Thymus (tissue), 11 donors: Measurements from ENCODE around the gene FCRL3. TPM values are rescaled to one million over a fixed set of nuclear protein-coding genes. Genes with fewer than 3 reads are reported as not detected.

Experiments used
- DNase-seq, 9 donors: peaks; one replicate each; pipeline ENCODE4 v3.0.0-alpha.2; 2013; ENCODE audit warnings: low spot score in 9 of 9, low read depth in 6 of 9, missing footprints in 1 of 9
- H3K27ac ChIP-seq, 2 donors: one replicate each; pipeline ENCODE4 v1.5.1; 2013; ENCODE audit warnings: control low read depth in 1 of 2, low read depth in 1 of 2, low read length in 1 of 2, mild to moderate bottlenecking in 1 of 2, moderate library complexity in 1 of 2
- H3K27me3 ChIP-seq, 2 donors: one replicate each; pipeline ENCODE4 v1.5.1; 2013; ENCODE audit warnings: low read length in 1 of 2; ENCODE audit not compliant: control insufficient read depth in 2 of 2, insufficient read depth in 1 of 2
- H3K36me3 ChIP-seq, 2 donors: one replicate each; pipeline ENCODE4 v1.5.1; 2013; ENCODE audit warnings: low read length in 1 of 2, mild to moderate bottlenecking in 1 of 2, moderate library complexity in 1 of 2; ENCODE audit not compliant: control insufficient read depth in 2 of 2, insufficient read depth in 2 of 2
- H3K4me1 ChIP-seq, 2 donors: one replicate each; pipeline ENCODE4 v1.5.1; 2013; ENCODE audit warnings: low read length in 2 of 2; ENCODE audit not compliant: control insufficient read depth in 2 of 2, insufficient read depth in 2 of 2
- H3K4me3 ChIP-seq, 2 donors: one replicate each; pipeline ENCODE4 v1.5.1; 2013; ENCODE audit warnings: low read length in 2 of 2, control low read depth in 1 of 2, mild to moderate bottlenecking in 1 of 2
- H3K9me3 ChIP-seq, 2 donors: one replicate each; pipeline ENCODE4 v1.5.1; 2013; ENCODE audit warnings: low read length in 1 of 2, mild to moderate bottlenecking in 1 of 2; ENCODE audit not compliant: control insufficient read depth in 2 of 2, insufficient read depth in 1 of 2
- WGBS: extraction: QIAGEN DNeasy Blood & Tissue Kit; methylation state at CpG from one replicate; pipeline ENCODE4 v1.1.7; 2013; 5-methylcytosine and 5-hydroxymethylcytosine counted together
- polyA plus RNA-seq: library from polyadenylated mRNA; stranded (reverse); fragments of 200-250 nt; gene quantifications from one replicate; pipeline ENCODE4 v1.2.3, GENCODE V29; 2013
- total RNA-seq: library from RNA; stranded (reverse); fragments of 120-200 nt; gene quantifications from one replicate; pipeline ENCODE4 v1.2.4, GENCODE V29; 2013
- donor health status: healthy.

Gene FCRL3
- total and polyA plus RNA-seq, 2 donors = 2.5 to 2.8 TPM

DNA sequence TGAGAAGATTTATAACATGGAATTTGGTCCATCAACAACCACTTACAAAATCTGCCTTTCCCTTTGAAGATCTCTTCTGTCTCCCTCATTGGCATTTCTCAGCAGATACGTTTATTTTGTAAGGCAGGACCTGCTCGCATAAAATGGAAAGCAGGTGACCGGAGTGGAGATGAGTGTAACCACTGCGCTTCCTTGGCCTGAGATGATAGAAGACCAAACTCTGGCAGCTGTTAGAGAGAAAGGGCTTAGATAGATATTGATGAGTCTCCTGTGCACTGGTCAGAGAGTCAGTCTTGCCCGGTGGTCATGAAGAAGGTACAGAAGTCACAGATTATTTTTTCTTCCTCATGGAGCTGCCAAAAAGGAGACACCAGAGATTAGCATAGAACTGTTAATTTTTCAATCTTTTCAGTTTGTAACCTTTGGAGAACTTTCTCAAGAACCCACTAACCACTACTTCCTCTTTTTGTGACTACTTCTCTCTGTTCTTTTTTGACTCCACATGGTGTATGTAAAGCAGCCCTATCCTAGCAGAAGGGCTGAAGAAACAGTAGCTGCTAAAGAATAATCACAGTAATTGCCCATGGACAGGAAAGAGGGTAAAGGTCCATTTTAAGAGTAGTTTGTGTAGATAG, 47.6 kb downstream of the FCRL3 start:
- Histone ChIP-seq H3K27me3 (no peaks in the 10 kb centered on the region), H3K4me3 (no peak overlapping the region), H3K4me1 (peaks cover 5 to 10% of the 10 kb centered on the region in 2 donors), H3K36me3 (no peaks in the 10 kb centered on the region), H3K27ac (peak overlapping the region in 1 of 2 donors; percentile 42), H3K9me3 (no peaks in the 10 kb centered on the region)
- 11% methylated on average over 5 of the region's 5 CpGs for WGBS
- peak in 5 of 9 donors; percentile 18 to 70 (median 38) for DNase-seq

DNA sequence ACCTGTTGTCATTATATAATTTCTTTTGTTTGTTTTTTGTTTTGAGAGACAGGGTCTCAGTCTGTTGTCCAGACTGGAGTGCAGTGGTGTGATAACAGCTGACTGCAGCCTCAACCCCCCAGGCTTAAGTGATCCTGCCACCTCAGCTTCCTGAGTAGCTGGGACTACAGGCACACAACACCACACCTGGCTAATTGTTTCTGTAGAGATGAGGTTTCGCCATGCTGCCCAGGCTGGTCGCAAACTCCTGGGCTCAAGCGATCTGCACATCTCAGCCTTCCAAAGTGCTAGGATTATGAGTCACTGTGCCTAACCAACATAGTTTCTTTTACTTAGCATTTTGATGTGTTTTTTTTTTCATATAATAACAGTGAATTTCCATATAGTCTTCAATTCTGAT, 52.3 kb downstream of the FCRL3 start:
- Histone ChIP-seq H3K4me1 (peaks cover 3 to 8% of the 10 kb centered on the region in 2 donors), H3K27ac (no peak overlapping the region), H3K36me3 (no peaks in the 10 kb centered on the region), H3K27me3 (no peaks in the 10 kb centered on the region), H3K4me3 (no peak overlapping the region), H3K9me3 (no peaks in the 10 kb centered on the region)
- DNase-seq = no peak
- 83% methylated on average over 3 of the region's 3 CpGs for WGBS

DNA sequence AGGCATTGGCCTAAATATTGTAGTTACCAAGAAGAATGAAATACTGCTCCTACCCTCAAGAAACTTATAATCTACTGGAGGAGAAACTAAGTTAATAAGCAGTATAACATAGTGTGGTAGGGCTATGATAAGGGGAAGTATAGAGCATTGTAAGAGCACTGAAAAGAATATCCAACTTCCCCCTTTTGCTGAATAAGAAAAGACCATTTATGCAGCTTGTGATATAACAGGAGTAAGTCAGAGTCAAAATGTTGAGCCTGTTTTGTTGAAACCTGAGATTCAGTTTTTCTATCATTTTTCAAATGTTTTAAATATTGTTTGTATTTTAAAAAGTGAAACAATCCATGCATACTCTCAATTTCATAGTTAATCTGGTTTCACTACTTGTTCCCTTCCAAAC, 54.4 kb downstream of the FCRL3 start:
- H3K4me1 ChIP-seq = peaks cover 0 to 5% of the 10 kb centered on the region in 2 donors

DNA sequence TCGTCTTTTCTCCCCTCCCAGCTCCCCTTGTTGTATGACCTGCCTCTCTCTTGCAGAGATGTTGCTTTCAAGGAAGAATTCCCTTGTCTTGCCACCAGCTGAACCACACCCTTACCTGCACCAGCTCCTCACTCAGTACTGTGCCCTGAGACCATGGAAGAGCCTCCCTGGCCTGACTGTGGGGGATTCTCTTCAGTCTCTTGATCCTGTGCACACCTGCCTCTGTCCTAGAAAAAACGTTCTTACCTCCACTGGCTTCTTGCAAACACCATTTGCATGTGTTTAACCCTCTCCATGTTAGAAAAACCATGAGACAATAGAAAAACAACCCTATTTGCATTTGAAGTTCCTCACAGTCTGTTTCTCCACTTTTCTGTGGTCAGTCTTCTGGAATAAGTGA, 59.4 kb downstream of the FCRL3 start:
- peaks cover 0 to 2% of the 10 kb centered on the region in 2 donors for H3K4me1 ChIP-seq
- H3K36me3 ChIP-seq = no peaks in the 10 kb centered on the region
- 88% methylated on average over 2 of the region's 2 CpGs for WGBS
- no peaks in the 10 kb centered on the region for H3K9me3 ChIP-seq
- no peak overlapping the region for H3K4me3 ChIP-seq
- H3K27ac ChIP-seq = no peak overlapping the region
- no peak for DNase-seq
- H3K27me3 ChIP-seq = no peaks in the 10 kb centered on the region

More for the DNA sequence above, 54.4 kb downstream of the FCRL3 start:
- Histone ChIP-seq H3K27me3 (no peaks in the 10 kb centered on the region), H3K36me3 (no peaks in the 10 kb centered on the region), H3K9me3 (no peaks in the 10 kb centered on the region), H3K4me3 (no peak overlapping the region), H3K27ac (no peak overlapping the region)
- no peak for DNase-seq

DNA sequence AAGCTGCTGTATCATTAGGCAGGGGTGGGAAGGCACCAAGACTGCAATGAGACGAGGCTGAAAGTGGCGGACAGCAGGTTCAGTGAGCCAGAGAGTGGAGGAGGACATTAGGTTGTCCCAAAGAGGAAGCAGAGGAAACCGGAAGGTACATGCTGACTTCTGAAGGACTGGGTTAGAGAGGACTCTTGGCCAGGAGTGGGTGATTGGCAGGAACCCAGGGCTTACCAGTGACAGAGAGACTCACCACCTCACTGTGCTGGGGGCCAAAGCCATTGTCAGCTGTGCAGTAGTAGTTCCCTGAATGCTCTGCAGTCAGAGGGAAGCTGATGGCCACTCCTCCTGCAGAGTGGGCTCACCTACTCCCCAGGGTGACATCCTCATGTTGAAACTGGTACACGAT, 60.8 kb downstream of the FCRL3 start:
- DNase-seq = no peak
- H3K4me1 ChIP-seq = no peaks in the 10 kb centered on the region
- WGBS = 76% methylated on average over 4 of the region's 4 CpGs
- no peaks in the 10 kb centered on the region for H3K9me3 ChIP-seq
- no peaks in the 10 kb centered on the region for H3K36me3 ChIP-seq
- no peak overlapping the region for H3K4me3 ChIP-seq
- H3K27ac ChIP-seq = no peak overlapping the region
- H3K27me3 ChIP-seq = no peaks in the 10 kb centered on the region

DNA sequence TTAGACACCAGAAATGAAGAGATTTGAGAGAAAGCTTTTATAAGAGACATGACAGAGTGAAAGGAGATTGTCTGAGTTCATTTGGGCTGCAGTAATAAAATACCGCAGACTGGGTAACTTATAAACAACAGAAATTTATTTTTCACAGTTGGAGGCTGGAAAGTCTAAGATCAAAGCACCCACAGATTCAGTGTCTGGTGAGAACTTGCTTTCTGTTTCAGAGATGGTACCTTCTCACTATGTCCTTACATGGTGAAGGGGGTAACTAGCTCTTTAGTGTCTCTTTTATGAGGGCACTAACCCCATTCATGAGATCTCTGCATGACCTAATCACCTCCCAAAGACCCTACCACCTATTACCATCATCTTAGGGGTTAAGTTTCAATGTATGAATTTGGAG, 71.8 kb downstream of the FCRL3 start:
- H3K9me3 ChIP-seq = no peaks in the 10 kb centered on the region
- no peaks in the 10 kb centered on the region for H3K27me3 ChIP-seq
- no peak overlapping the region for H3K4me3 ChIP-seq
- peak in 5 of 9 donors; percentile 10 to 70 (median 33) for DNase-seq
- 13% methylated on average over 1 of the region's 1 CpG for WGBS
- H3K27ac ChIP-seq = no peak overlapping the region
- peaks cover 0 to 9% of the 10 kb centered on the region in 2 donors for H3K4me1 ChIP-seq
- H3K36me3 ChIP-seq = no peaks in the 10 kb centered on the region

Other genes with a start within 250 kb of the FCRL3 start
- gene FCRL5, start 148.3 kb downstream of the FCRL3 start, total RNA-seq = 0.80 TPM
- gene FCRL5, start 148.3 kb downstream of the FCRL3 start, polyA plus RNA-seq = 8.1 TPM
- gene FCRL4, start 102.7 kb downstream of the FCRL3 start, total RNA-seq = 0.19 TPM
- 0.48 TPM for gene FCRL4, start 102.7 kb downstream of the FCRL3 start, polyA plus RNA-seq
- gene FCRL2, start 76.4 kb upstream of the FCRL3 start, total RNA-seq = 0.33 TPM
- 6.4 TPM for gene FCRL2, start 76.4 kb upstream of the FCRL3 start, polyA plus RNA-seq
- 0.61 TPM for gene FCRL1, start 119.4 kb upstream of the FCRL3 start, total RNA-seq
- 4.0 TPM for gene FCRL1, start 119.4 kb upstream of the FCRL3 start, polyA plus RNA-seq
- gene CD5L, start 141.0 kb upstream of the FCRL3 start, total RNA-seq = 1.2 TPM
- 6.8 TPM for gene CD5L, start 141.0 kb upstream of the FCRL3 start, polyA plus RNA-seq